ENCODE data around the gene DOK6. TPM values are rescaled to one million over a fixed set of nuclear protein-coding genes. Genes with fewer than 3 reads are reported as not detected.

Gene DOK6
- total RNA-seq, 1 donor from 2014 or later = 0.06 TPM

DNA sequence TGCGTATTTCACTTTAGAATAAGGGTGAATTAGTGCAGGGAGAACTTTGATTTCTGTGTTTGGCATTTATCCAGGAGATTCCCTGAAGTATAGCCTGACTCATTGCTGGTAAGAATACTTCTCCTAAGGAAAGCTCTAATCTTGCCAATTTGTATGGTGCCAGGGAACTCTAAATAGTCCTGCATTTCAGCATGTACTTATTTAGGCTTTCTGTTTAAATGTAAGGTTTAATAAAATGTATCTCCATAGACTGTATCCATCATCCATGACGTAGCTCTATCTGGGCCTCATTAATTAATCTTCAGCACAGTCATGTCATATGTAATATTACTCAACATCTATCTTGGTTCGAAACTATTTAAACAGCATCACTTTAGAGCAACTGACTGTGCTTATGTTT is 127.7 kb downstream of the DOK6 start:
- peak; percentile 19 for DNase-seq (ENCODE audit: low read depth)
- TF ChIP-seq, protein P1, sequence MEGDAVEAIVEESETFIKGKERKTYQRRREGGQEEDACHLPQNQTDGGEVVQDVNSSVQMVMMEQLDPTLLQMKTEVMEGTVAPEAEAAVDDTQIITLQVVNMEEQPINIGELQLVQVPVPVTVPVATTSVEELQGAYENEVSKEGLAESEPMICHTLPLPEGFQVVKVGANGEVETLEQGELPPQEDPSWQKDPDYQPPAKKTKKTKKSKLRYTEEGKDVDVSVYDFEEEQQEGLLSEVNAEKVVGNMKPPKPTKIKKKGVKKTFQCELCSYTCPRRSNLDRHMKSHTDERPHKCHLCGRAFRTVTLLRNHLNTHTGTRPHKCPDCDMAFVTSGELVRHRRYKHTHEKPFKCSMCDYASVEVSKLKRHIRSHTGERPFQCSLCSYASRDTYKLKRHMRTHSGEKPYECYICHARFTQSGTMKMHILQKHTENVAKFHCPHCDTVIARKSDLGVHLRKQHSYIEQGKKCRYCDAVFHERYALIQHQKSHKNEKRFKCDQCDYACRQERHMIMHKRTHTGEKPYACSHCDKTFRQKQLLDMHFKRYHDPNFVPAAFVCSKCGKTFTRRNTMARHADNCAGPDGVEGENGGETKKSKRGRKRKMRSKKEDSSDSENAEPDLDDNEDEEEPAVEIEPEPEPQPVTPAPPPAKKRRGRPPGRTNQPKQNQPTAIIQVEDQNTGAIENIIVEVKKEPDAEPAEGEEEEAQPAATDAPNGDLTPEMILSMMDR (conservative IDR thresholded peaks at IDR 0.05; ENCODE audit: low read depth, low read length) = no peak
- no peak overlapping the region for H3K4me3 ChIP-seq (ENCODE audit: low read depth, low read length)

- TF ChIP-seq, protein P1 (conservative IDR thresholded peaks at IDR 0.05; ENCODE audit: low read depth, low read length) = no peak
- H3K4me3 ChIP-seq (ENCODE audit: low read depth, low read length) = no peak overlapping the region
- no peak for DNase-seq (ENCODE audit: low read depth)
Measured at GRCh38 chr18:69529151-69529550, 128.5 kb downstream of the DOK6 start.

DNA sequence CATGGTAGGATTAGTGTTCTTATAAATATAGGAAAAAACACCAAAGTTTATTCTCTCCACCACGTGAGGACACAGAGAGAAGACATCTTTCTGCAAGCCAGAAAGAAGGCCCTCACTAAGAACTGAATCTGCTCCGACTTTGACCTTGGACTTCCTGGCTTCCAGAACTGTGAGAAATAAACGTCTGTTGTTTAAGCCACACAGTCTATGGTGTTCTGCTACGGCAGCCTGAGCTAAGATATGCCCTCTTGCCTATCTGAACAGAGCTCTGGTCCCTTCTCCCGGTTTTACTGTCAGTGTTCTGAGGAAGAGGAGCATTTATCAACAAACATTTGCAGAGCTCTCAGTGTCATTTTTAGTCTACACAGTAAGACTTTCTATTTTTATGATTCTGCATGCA is 131.3 kb downstream of the DOK6 start:
- no peak for DNase-seq (ENCODE audit: low read depth)
- H3K4me3 ChIP-seq (ENCODE audit: low read depth, low read length) = no peak overlapping the region
- TF ChIP-seq, protein P1 (conservative IDR thresholded peaks at IDR 0.05; ENCODE audit: low read depth, low read length) = no peak

DNA sequence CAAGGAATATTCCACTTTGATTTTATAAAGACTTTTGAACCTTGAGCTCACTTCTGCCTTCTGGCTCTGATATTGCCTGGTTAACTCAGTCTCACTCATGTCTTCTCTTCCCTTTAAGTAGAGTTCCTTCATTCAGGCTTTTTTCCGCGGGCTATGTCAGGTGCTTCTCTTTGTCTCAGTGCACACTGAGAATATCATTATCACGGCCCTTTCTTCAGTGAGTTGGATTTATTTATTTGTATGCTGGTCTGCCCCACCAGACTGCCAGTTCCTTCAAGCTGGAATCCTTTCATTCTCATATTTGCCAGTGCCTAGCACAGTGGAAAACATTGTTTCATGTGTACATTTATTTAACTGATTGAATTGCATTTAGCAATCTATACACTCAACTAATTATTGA is 136.5 kb downstream of the DOK6 start:
- TF ChIP-seq, protein P1 (conservative IDR thresholded peaks at IDR 0.05; ENCODE audit: low read depth, low read length) = no peak
- no peak for DNase-seq (ENCODE audit: low read depth)
- no peak overlapping the region for H3K4me3 ChIP-seq (ENCODE audit: low read depth, low read length)

DNA sequence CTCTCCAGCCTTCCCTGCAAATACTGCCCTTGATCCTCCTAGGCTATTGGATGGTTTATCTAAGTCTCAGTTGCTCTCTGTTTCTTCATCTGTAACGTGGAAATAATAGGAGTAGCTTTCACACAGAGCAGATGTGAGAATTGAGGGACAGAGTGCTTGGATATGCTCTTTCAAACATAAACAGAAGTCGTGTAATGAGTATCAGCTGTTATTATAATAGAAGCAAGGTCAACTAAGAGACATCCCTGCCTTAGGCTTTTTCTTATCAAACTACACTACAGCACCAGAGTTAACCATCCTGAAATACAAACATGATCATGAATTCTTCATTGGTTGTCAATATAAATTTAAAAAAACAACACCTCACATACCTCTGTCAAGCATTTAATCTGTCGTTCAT is 138.2 kb downstream of the DOK6 start:
- TF ChIP-seq, protein P1 (conservative IDR thresholded peaks at IDR 0.05; ENCODE audit: low read depth, low read length) = no peak
- no peak for DNase-seq (ENCODE audit: low read depth)
- H3K4me3 ChIP-seq (ENCODE audit: low read depth, low read length) = no peak overlapping the region

DNA sequence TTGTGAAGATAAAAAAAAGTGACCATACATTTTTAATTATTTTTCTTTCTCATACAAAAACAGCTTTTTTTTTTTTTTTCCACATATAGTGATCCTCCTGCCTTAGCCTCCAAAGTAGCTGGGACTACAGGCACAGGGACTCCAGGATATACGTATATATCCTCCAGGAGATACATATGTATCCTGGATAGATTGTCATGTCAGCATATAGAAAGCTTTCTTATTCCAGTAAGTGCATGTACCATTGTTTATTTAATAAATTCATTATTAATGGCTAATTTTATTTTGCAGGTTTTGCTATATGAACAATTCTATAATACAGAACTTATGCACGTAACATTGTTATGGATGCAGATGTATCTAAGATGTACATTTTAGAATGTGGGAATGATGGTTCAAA is 138.7 kb downstream of the DOK6 start:
- no peak for DNase-seq (ENCODE audit: low read depth)
- TF ChIP-seq, protein P1 (conservative IDR thresholded peaks at IDR 0.05; ENCODE audit: low read depth, low read length) = no peak
- H3K4me3 ChIP-seq (ENCODE audit: low read depth, low read length) = no peak overlapping the region

GRCh38 chr18:69556228-69556627 is 155.5 kb downstream of the DOK6 start:
- DNase-seq (ENCODE audit: low read depth) = no peak
- TF ChIP-seq, protein P1 (conservative IDR thresholded peaks at IDR 0.05; ENCODE audit: low read depth, low read length) = no peak
- no peak overlapping the region for H3K4me3 ChIP-seq (ENCODE audit: low read depth, low read length)
